ENCODE data around the gene RFX3. TPM values are rescaled to one million over a fixed set of nuclear protein-coding genes. Genes with fewer than 3 reads are reported as not detected.

Gene RFX3
- total RNA-seq, 1 experiment from 2014 or later, result 7.4 TPM

DNA sequence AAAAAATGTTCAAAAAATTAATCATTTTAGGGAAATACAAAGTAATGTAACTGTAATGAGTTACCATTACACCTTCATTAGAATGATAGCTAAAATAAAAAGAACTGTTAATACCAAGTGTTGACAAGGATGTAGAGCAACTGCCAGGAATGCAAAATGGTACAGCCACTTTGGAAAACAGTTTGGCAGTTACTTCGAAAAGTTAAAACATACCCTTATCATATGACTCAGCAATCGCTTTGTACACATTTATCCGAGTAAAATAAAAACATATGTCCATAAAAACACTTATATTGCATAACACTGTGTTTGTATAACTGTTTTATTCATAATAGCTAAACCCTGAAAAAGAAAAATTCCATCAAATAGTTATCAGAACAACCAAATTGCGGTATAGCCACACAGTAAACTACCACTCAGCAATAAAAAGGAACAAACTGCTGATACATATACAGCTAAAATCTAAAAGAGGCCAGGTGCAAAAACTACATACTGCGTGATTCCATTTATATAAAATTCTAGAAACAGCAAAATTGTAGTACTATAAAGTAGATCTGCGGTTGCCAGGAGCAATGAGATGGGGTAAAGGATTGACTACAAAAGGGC is 61.7 kb downstream of the RFX3 start:
- no TSS peak for BruUV-seq (replicated peaks)
- CTCF ChIA-PET, result no interaction called here
- H3K27me3 ChIP-seq (replicated peaks; ENCODE audit: insufficient read depth, low read depth, low read length, poor library complexity), result no peaks in the 10 kb centered on the region
- H3K9me3 ChIP-seq (ENCODE audit: low read depth, low read length, poor library complexity, severe bottlenecking), result no peaks in the 10 kb centered on the region
- no peak overlapping the region for H3K27ac ChIP-seq (ENCODE audit: low read depth, low read length, poor library complexity, severe bottlenecking)
- TF ChIP-seq, protein P1, sequence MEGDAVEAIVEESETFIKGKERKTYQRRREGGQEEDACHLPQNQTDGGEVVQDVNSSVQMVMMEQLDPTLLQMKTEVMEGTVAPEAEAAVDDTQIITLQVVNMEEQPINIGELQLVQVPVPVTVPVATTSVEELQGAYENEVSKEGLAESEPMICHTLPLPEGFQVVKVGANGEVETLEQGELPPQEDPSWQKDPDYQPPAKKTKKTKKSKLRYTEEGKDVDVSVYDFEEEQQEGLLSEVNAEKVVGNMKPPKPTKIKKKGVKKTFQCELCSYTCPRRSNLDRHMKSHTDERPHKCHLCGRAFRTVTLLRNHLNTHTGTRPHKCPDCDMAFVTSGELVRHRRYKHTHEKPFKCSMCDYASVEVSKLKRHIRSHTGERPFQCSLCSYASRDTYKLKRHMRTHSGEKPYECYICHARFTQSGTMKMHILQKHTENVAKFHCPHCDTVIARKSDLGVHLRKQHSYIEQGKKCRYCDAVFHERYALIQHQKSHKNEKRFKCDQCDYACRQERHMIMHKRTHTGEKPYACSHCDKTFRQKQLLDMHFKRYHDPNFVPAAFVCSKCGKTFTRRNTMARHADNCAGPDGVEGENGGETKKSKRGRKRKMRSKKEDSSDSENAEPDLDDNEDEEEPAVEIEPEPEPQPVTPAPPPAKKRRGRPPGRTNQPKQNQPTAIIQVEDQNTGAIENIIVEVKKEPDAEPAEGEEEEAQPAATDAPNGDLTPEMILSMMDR (conservative IDR thresholded peaks at IDR 0.05; ENCODE audit: low read depth, low read length), result no peak
- no peak for TF ChIP-seq EZH2 (IDR thresholded peaks at IDR 0.05; ENCODE audit: borderline replicate concordance, low read depth, low read length, poor library complexity, severe bottlenecking)
- DNase-seq (ENCODE audit: low spot score), result no peak
- no peak overlapping the region for H3K4me3 ChIP-seq (ENCODE audit: low read depth, low read length, poor library complexity, severe bottlenecking)
- intact Hi-C loops (cut with micrococcal nuclease; ENCODE audit: unreplicated experiment), result no loop called here
- H3K4me1 ChIP-seq (ENCODE audit: insufficient read depth, low read length, poor library complexity, severe bottlenecking), result peaks cover 19% of the 10 kb centered on the region
- POLR2A ChIA-PET (ENCODE audit: low non-redundant PET), result no interaction called here
- H3K36me3 ChIP-seq (ENCODE audit: insufficient read depth, low read length, poor library complexity, severe bottlenecking), result no peaks in the 10 kb centered on the region

DNA sequence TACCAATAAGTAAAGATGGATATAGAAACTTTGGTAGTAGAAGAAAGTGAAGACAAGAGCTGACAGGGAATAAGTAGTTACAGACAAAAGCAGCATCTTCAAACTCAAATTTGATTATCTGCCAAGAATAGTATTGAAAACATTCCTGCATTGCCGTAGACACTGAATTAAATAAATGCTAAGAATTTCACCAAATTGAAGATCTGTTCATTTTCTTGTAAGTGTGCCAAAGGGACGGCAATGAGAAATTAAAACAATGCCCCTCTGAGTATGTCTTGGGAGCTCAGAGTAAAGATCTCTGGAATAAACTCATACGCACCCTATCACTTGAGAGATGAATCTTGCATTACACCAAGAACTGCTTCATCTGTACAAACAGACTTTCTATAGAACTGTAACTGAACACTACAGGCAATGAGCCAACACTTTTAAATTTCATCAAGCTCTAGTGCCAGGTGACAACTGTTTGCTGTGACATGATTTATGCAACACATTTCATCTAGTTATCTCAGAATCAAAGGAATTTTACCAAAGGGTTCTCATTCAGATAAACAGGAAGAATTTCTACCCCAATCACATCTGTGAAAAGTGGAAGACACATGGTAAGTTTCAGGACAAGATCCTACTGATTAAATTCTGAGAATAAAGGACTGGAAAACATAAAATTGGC is 66.9 kb downstream of the RFX3 start:
- intact Hi-C loops (cut with micrococcal nuclease; ENCODE audit: unreplicated experiment), result no loop called here
- peak; percentile 30 for DNase-seq (ENCODE audit: low spot score)
- no TSS peak for BruUV-seq (replicated peaks)
- Histone ChIP-seq H3K36me3 (ENCODE audit: insufficient read depth, low read length, poor library complexity, severe bottlenecking) (no peaks in the 10 kb centered on the region), H3K27ac (ENCODE audit: low read depth, low read length, poor library complexity, severe bottlenecking) (no peak overlapping the region), H3K27me3 (replicated peaks; ENCODE audit: insufficient read depth, low read depth, low read length, poor library complexity) (no peaks in the 10 kb centered on the region), H3K4me3 (ENCODE audit: low read depth, low read length, poor library complexity, severe bottlenecking) (no peak overlapping the region), H3K9me3 (ENCODE audit: low read depth, low read length, poor library complexity, severe bottlenecking) (no peaks in the 10 kb centered on the region), H3K4me1 (ENCODE audit: insufficient read depth, low read length, poor library complexity, severe bottlenecking) (peaks cover 14% of the 10 kb centered on the region)
- POLR2A ChIA-PET (ENCODE audit: low non-redundant PET), result no interaction called here
- CTCF ChIA-PET, result no interaction called here
- TF ChIP-seq, protein P1 (conservative IDR thresholded peaks at IDR 0.05; ENCODE audit: low read depth, low read length), result no peak

DNA sequence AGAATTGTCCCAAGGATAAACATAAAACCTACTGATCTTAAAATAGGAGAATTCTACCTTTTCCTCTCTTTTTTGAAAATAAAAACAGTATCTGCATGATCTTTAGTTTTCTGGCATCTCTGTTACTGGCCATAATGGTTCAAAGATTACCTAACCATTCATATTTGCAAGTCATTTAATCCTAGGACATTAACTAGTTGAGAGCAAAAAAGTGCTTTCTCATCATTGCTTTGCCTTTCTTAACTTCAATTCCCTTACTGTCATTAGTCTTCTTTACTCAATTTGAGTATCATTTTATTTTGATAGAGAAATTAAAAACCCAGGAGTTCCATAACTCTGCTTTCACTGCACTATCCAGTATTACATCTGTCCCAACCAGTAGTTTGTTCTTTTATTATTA is 68.6 kb downstream of the RFX3 start:
- Histone ChIP-seq H3K4me1 (ENCODE audit: insufficient read depth, low read length, poor library complexity, severe bottlenecking) (peaks cover 14% of the 10 kb centered on the region), H3K4me3 (ENCODE audit: low read depth, low read length, poor library complexity, severe bottlenecking) (no peak overlapping the region), H3K9me3 (ENCODE audit: low read depth, low read length, poor library complexity, severe bottlenecking) (no peaks in the 10 kb centered on the region), H3K27ac (ENCODE audit: low read depth, low read length, poor library complexity, severe bottlenecking) (no peak overlapping the region), H3K36me3 (ENCODE audit: insufficient read depth, low read length, poor library complexity, severe bottlenecking) (no peaks in the 10 kb centered on the region), H3K27me3 (replicated peaks; ENCODE audit: insufficient read depth, low read depth, low read length, poor library complexity) (no peaks in the 10 kb centered on the region)
- no TSS peak for BruUV-seq (replicated peaks)
- DNase-seq (ENCODE audit: low spot score), result no peak
- CTCF ChIA-PET, result no interaction called here
- POLR2A ChIA-PET (ENCODE audit: low non-redundant PET), result no interaction called here
- TF ChIP-seq, protein P1 (conservative IDR thresholded peaks at IDR 0.05; ENCODE audit: low read depth, low read length), result no peak
- TF ChIP-seq EZH2 (IDR thresholded peaks at IDR 0.05; ENCODE audit: borderline replicate concordance, low read depth, low read length, poor library complexity, severe bottlenecking), result no peak
- intact Hi-C loops (cut with micrococcal nuclease; ENCODE audit: unreplicated experiment), result no loop called here
